ENCODE results near the gene SYCP2.

The SYCP2 gene

GRCh38 chr20:59944726-59945125 is 11.3 kb upstream of the SYCP2 start:
- no peak for DNase-seq

- no peak for DNase-seq
These were observed 8.8 kb upstream of the SYCP2 start for GRCh38 chr20:59942245-59942644.

- DNase-seq: no peak
These were observed 7.5 kb upstream of the SYCP2 start for GRCh38 chr20:59940956-59941294.

- peak; percentile 68 for DNase-seq
These were observed 6.9 kb upstream of the SYCP2 start, which contains the start of the genes FAM217B and PPP1R3D for GRCh38 chr20:59940129-59940955. TSS of gene FAM217B (plus strand) at chr20:59940389. CDS start at chr20:59943944, 3,555 bp downstream. TSS of gene PPP1R3D (minus strand) at chr20:59940305. CDS start at chr20:59939931, 374 bp downstream.

GRCh38 chr20:59939879-59940128 is 6.4 kb upstream of the SYCP2 start:
- DNase-seq: no peak

GRCh38 chr20:59939052-59939878 is 5.8 kb upstream of the SYCP2 start:
- no peak for DNase-seq

- DNase-seq: no peak
These were observed 5.2 kb upstream of the SYCP2 start for GRCh38 chr20:59938696-59939051.

- DNase-seq: no peak
These were observed 4.8 kb upstream of the SYCP2 start for GRCh38 chr20:59938221-59938620.

- DNase-seq: no peak
These were observed 3.7 kb upstream of the SYCP2 start for GRCh38 chr20:59937150-59937549.

GRCh38 chr20:59936409-59936808 is 3.0 kb upstream of the SYCP2 start:
- no peak for DNase-seq

GRCh38 chr20:59935457-59936185 is 2.2 kb upstream of the SYCP2 start:
- no peak for DNase-seq

- DNase-seq: peak; percentile 64
These were observed 580 bp upstream of the SYCP2 start for GRCh38 chr20:59933849-59934585.

GRCh38 chr20:59932616-59933295 is 681 bp downstream of the SYCP2 start:
- no peak for DNase-seq

- no peak for DNase-seq
These were observed 1.7 kb downstream of the SYCP2 start for GRCh38 chr20:59931511-59932312.

GRCh38 chr20:59925899-59926298 is 7.5 kb downstream of the SYCP2 start:
- no peak for DNase-seq

GRCh38 chr20:59925359-59925758 is 8.1 kb downstream of the SYCP2 start:
- DNase-seq: no peak

- DNase-seq: no peak
These were observed 9.9 kb downstream of the SYCP2 start for GRCh38 chr20:59923514-59923913.

- no peak for DNase-seq
These were observed 12.5 kb downstream of the SYCP2 start for GRCh38 chr20:59920944-59921343.

- DNase-seq: no peak
These were observed 20.8 kb downstream of the SYCP2 start for GRCh38 chr20:59912609-59913008.

- no peak for DNase-seq
These were observed 22.4 kb downstream of the SYCP2 start for GRCh38 chr20:59911041-59911440.

- no peak for DNase-seq
These were observed 24.6 kb downstream of the SYCP2 start for GRCh38 chr20:59908855-59909254.
